NAMALWA (cell line): Measurements from ENCODE around the gene IP6K3.

Experiments used
- DNase-seq: peaks from one replicate; pipeline ENCODE4 v3.0.0-alpha.2; 2015; ENCODE audit warnings: low spot score

The IP6K3 gene

DNA sequence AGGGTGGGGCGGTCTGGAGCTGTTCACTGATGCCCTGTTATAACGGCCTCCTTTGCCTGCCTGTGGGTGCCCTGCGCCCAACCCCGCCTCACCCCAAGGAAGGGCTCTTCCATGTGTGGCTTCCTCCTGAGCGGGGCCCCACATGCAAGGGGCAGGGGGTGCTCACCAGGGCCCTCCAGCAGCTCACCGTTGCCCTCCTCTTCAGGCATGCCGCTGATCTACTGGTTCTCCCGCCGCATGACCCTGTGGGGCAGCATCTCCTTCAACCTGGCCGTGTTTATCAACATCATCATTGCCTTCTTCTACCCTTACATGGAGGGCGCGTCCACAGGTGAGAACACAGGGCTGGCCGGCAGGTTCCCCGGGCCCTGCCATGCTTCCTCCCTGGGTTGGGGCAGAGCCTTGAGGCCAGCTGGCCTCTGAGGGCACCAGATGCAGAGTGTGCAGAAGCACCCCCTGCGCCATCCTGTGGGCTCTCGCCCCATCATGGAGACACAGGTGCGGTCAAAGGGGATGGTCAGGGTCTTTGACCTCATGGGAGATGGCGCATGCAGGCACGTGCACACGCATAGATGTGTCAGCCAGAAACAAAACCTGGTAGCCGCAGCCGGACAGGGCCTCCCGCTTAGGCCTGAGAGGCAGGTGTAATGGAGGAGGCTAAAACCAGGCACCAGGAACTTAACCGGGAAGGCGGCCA, 58.1 kb downstream of the IP6K3 start:
- no peak for DNase-seq

- DNase-seq = no peak
Measured at GRCh38 chr6:33688006-33688405, 58.7 kb downstream of the IP6K3 start.

GRCh38 chr6:33686981-33687975, 59.4 kb downstream of the IP6K3 start:
- DNase-seq = no peak

DNA sequence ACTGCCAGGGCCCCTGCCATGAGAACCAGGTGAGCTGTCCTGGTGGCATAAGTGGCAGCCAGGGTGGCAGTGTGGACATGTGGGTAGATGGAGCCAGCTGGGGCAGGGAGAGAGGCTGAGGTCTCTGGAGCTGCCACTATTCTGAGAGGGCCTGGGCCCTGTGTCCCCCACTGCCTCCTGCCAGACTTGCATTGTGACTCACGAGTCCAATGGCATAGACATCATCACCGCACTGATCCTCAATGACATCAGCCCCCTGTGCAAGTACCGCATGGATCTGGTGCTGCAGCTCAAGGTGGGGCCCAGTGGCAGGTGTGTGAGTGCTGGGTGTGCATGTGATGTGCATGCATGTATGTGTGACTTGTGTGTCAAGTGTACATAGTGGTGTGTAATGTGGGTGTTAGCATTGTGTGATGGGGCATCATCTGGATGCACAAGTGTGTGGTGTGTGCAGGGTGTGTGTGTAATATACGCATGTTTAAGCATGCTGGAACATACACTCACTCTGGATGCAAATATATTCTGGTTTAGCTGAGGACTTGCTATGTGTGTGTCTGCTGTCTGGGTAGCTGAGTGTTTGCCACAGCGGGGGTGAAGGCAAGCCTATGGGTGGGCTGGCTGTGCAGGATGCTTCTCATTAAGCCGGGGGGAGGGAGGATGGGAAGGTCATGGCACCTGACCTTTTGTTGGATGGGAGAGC, 60.3 kb downstream of the IP6K3 start:
- DNase-seq = no peak

DNA sequence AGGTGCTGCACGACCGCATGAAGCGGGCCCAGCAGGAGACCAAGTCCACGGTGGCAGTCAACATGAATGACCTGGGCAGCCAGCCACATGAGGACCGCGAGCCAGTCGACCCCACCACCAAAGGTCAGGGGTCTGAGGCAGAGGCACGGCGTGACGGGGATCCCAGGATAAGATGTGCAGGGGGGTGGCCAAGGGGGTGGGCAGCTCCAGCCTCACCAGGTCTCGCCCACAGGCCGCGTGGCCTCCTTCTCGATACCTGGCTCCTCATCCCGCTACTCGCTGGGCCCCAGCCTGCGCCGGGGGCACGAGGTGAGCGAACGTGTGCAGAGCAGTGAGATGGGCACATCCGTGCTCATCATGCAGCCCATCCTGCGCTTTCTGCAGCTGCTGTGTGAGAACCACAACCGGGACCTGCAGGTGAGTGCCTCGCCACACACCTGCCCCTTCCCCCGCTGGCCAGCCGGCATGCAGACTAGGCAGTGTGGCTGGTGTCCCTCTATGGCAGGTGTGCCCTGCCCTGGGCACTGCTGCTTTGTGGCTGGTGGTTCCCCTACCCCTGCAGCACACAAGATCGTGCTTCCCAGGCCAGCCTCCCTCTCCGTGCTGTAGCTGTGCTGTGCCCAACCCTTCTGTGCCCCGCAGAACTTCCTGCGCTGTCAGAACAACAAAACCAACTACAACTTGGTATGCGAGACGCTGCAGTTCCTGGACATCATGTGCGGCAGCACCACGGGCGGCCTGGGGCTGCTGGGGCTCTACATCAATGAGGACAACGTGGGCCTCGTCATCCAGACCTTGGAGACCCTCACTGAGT, 61.1 kb downstream of the IP6K3 start:
- no peak for DNase-seq

- DNase-seq = no peak
Measured at GRCh38 chr6:33684983-33685382, 61.7 kb downstream of the IP6K3 start.

DNA sequence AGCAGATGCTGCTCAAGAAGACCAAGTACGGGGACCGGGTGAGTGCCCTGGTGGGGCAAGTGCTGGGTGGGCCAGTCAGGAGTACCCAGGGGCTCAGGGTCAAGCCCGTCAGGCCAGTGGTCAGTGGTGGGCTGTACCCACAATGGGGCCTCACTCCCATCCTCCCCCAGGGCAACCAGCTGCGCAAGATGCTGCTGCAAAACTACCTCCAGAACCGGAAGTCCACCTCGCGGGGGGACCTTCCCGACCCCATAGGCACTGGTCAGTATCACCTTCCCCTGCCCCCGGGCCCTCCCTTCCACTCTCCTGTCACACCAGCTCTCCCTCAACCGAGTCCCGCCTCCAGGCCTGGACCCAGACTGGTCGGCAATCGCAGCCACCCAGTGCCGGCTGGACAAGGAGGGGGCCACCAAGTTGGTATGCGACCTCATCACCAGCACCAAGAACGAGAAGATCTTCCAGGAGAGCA, 62.2 kb downstream of the IP6K3 start:
- no peak for DNase-seq

GRCh38 chr6:33683576-33684427, 62.9 kb downstream of the IP6K3 start:
- no peak for DNase-seq

- DNase-seq = no peak
Measured at GRCh38 chr6:33683051-33683571, 63.6 kb downstream of the IP6K3 start.

DNA sequence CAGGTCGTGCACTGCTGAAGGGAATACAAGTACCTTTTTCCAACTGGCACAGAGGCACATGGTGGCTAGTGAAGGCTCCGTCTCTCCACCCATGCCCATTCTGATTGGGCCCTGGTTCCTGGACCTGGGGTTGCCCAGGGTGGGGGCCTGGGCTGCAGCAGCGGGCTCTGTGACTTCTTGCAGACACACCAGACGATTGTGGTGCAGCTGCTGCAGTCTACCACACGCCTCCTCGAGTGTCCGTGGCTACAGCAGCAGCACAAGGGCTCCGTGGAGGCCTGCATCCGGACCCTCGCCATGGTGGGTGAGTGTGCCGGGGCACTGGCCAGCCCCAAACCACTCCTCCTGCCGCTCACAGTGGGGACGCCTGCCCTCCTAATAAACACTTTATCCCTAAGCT, 64.4 kb downstream of the IP6K3 start:
- DNase-seq = no peak

DNA sequence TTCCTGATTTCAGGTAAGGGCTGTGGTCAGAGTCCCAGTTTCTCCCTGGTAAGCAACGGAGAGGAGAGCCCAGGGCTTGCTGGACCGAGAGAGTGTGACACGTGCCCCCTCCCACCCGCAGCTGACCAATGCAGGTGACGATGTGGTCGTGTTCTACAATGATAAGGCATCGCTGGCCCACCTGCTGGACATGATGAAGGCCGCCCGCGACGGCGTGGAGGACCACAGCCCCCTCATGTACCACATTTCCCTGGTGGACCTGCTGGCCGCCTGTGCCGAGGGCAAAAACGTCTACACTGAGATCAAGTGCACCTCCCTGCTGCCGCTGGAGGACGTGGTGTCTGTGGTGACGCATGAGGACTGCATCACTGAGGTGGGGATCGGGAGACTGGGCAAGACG, 66.9 kb downstream of the IP6K3 start:
- no peak for DNase-seq

GRCh38 chr6:33678932-33679490, 67.7 kb downstream of the IP6K3 start:
- DNase-seq = no peak

DNA sequence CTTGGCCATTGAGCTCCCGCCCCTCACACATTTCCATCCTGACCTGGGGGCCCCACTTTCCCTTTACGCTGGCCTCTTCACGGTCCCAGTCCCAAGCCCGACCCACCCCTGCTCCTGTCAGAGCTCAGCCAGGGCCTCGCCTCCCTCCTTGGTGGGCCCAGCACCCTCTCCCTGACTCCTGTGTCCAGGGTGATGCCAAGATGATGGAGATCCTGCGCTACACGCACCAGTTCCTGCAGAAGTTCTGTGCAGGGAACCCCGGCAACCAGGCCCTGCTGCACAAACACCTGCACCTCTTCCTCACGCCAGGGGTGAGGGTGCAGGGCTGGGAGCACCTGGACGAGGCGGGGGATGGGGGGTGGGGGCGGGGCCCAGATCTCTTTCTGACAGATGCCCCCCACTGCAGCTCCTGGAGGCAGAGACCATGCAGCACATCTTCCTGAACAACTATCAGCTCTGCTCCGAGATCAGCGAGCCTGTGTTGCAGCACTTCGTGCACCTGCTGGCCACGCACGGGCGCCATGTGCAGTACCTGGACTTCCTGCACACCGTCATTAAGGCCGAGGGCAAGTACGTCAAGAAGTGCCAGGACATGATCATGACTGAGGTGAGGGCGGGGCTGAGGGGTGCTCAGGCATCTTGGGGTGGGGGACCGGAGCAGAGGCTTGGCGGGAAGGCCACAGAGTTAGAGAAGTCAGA, 68.3 kb downstream of the IP6K3 start:
- no peak for DNase-seq

GRCh38 chr6:33677689-33678088, 69.0 kb downstream of the IP6K3 start:
- no peak for DNase-seq

GRCh38 chr6:33677143-33677660, 69.5 kb downstream of the IP6K3 start:
- DNase-seq = no peak

GRCh38 chr6:33676416-33677142, 70.1 kb downstream of the IP6K3 start:
- DNase-seq = no peak

- DNase-seq = no peak
Measured at GRCh38 chr6:33675968-33676367, 70.7 kb downstream of the IP6K3 start.

- DNase-seq = no peak
Measured at GRCh38 chr6:33673851-33674250, 72.9 kb downstream of the IP6K3 start.

- DNase-seq = no peak
Measured at GRCh38 chr6:33672808-33673207, 73.9 kb downstream of the IP6K3 start.
